Fibroblast of the aortic adventitia (primary cell): ENCODE results near the gene PPP2R5A. TPM values are rescaled to one million over a fixed set of nuclear protein-coding genes. Genes with fewer than 3 reads are reported as not detected.

Experiments
- DNase-seq: peaks from one replicate; pipeline ENCODE4 v3.0.0-alpha.2; 2010; ENCODE audit warnings: low read depth
- H3K4me3 ChIP-seq: 2 replicates; pipeline ENCODE4 v1.5.1; 2011; ENCODE audit warnings: low read depth, mild to moderate bottlenecking, control low read depth, low read length, moderate library complexity
- total RNA-seq: library from RNA; depleted of rRNA; stranded (reverse); fragments of >200 nt; gene quantifications from 2 replicates; pipeline ENCODE4 v1.2.3, GENCODE V29; 2012; ENCODE audit warnings: low replicate concordance
- TF ChIP-seq, protein P1 (sequence below): IDR thresholded peaks from 2 replicates; pipeline ENCODE4 v1.5.1; 2011; ENCODE audit warnings: mild to moderate bottlenecking, low read length, control low read depth, inconsistent platforms; ENCODE audit not compliant: insufficient read depth

Gene PPP2R5A
- total RNA-seq, 1 donor: 31.6 TPM

DNA sequence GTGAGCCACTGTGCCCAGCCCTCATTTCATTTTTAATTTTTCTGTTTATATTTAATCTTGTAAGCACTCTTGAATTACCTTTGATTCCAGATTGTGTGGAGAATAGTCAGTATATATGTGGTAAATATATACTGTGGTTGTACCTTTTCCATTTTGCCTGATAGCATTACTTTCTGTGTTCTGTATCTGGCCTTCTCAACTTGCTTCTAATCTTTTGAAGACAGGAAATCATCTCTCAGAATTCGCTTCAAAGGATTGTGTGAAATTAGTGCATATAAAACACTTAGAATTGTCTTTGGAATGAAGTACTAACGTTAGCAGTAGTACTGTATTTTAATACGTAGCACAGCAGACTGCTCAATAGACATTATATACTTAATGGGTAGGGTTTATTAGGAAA lies 37.9 kb downstream of the PPP2R5A start:
- TF ChIP-seq, protein P1, sequence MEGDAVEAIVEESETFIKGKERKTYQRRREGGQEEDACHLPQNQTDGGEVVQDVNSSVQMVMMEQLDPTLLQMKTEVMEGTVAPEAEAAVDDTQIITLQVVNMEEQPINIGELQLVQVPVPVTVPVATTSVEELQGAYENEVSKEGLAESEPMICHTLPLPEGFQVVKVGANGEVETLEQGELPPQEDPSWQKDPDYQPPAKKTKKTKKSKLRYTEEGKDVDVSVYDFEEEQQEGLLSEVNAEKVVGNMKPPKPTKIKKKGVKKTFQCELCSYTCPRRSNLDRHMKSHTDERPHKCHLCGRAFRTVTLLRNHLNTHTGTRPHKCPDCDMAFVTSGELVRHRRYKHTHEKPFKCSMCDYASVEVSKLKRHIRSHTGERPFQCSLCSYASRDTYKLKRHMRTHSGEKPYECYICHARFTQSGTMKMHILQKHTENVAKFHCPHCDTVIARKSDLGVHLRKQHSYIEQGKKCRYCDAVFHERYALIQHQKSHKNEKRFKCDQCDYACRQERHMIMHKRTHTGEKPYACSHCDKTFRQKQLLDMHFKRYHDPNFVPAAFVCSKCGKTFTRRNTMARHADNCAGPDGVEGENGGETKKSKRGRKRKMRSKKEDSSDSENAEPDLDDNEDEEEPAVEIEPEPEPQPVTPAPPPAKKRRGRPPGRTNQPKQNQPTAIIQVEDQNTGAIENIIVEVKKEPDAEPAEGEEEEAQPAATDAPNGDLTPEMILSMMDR: no peak
- no peak overlapping the region for H3K4me3 ChIP-seq
- no peak for DNase-seq

DNA sequence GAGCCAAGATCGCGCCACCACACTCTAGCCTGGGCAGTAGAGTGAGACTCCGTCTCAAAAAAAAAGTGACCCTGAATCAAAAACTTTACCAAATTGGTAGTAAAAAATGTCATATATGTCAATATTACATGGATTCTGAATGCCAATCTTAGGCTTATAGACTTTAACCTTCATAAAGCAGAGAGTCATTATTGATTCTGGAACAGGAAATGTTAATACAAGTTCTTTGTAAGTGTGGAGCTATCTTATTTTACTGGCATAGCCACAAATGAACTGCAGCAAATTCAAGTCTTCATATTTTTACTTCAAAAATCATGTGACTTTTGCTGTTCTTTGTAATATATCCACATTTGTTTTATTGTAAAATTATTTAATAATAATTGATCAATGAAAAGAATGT lies 41.3 kb downstream of the PPP2R5A start:
- TF ChIP-seq, protein P1: no peak
- H3K4me3 ChIP-seq: no peak overlapping the region
- no peak for DNase-seq

DNA sequence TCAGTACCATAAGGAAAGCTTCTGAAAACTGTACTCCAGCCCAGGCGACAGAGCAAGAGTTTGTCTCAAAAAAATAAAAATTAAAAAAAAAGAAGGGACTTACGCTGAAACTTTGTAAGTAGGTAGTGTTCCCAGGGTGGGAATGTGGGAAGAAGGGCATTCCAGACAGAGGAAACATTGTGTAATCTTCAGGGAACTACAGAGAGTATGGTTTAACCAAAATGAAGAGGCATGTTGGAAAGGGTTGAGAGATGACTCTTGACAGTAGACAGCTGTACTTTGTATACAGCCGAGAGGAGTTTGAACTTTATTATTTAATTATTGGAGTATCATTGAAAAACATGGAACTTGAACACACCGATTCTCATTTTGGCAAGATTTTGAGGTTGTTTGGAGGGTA lies 43.0 kb downstream of the PPP2R5A start:
- DNase-seq: no peak
- TF ChIP-seq, protein P1: no peak
- no peak overlapping the region for H3K4me3 ChIP-seq

DNA sequence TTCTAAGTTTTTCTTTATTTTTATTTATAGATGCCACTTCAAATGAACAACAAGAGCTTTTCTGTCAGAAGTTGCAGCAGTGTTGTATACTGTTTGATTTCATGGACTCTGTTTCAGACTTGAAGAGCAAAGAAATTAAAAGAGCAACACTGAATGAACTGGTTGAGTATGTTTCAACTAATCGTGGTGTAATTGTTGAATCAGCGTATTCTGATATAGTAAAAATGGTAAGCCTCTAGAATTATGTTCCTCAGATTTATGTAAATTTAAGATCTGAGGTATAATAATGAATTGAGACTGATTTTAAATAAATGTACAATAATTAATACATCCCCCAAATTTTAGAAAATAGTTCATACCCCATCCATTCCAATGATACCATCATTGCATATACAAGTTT lies 43.9 kb downstream of the PPP2R5A start:
- TF ChIP-seq, protein P1: no peak
- DNase-seq: no peak
- no peak overlapping the region for H3K4me3 ChIP-seq

DNA sequence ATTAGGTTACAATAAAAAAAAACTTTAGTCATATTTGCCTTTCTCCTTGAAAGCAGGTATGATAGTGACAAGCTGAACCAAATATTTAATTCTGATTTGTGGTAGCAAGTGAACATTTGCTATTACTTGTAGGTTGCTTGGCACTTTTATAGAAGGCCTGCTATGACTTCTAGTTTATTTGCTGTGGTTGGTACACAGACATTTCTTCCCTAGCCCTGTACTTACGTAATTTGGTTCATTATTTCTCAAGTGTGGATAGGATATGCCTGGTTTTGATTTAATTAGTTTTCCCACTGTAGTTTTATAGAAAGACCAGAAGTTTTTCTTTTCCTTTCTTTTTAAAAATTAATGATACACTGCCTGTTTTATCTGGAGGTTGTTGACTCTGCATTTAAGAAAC lies 55.9 kb downstream of the PPP2R5A start:
- no peak overlapping the region for H3K4me3 ChIP-seq
- DNase-seq: no peak
- TF ChIP-seq, protein P1: no peak

DNA sequence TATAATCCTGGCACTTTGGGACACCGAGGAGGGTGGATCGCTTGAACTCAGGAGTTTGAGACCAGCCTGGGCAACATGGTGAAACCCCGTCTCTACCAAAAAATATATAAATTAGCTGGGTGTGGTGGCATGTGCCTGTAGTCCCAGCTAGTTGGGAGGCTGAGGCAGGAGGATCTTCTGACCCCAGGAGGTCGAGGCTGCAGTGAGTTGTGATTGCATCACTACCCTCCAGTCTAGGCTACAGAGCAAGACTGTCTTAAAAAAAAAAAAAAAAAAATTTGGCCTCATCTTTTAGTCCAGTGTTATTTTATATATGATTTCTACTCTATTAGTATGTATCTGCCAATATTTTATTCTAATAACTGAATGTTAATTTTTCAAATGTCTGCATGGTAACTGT lies 59.7 kb downstream of the PPP2R5A start:
- TF ChIP-seq, protein P1: no peak
- DNase-seq: no peak
- no peak overlapping the region for H3K4me3 ChIP-seq

DNA sequence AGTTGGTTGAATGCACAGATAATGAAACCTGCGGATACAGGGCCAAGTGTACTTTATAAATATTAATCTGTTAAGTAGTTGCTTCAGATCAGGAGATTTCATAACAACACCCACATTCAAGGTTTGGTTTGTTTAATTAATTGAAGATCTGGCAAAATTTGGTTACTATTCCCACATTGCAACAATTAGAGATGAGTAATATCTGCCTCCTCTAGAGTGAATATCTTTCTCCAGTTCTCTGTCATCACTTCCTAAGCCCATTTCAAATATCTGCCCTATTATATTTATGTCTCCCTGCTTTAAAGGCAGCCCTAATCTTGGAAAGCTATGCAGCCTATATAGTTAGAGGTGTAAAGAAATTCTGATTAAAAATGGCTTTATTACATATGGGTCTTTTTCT lies 61.4 kb downstream of the PPP2R5A start:
- TF ChIP-seq, protein P1: no peak
- no peak overlapping the region for H3K4me3 ChIP-seq
- peak; percentile 4 for DNase-seq
